ENCODE measurements around the gene OAF. TPM values are rescaled to one million over a fixed set of nuclear protein-coding genes. Genes with fewer than 3 reads are reported as not detected.

The OAF gene
- total and polyA plus RNA-seq, 2 of the 8 experiments (the other 6 are each of a cell fraction or from before 2014, with no cell fraction given), result 1.3 to 1.5 TPM

- TF ChIP-seq CBX8 (IDR thresholded peaks at IDR 0.05; ENCODE audit: borderline replicate concordance, low read depth, low read length) (no peak), CREB1 (IDR thresholded peaks at IDR 0.05) (no peak), CTBP2 (IDR thresholded peaks at IDR 0.05; ENCODE audit: borderline replicate concordance, insufficient read depth, insufficient read length, low read length) (no peak), EZH2 (IDR thresholded peaks at IDR 0.05; ENCODE audit: low read depth, low read length, severe bottlenecking) (no peak), RXRA (IDR thresholded peaks at IDR 0.05; ENCODE audit: insufficient read depth, low read depth, low read length) (no peak)
Measured at GRCh38 chr11:120184946-120185705, 25.7 kb upstream of the OAF start (continued).

Data from H1 (cell line).